RWPE1 (cell line): ENCODE results near the gene KRTAP10-11.
"Not testable (repeated sequence)": the region's sequence is repeated elsewhere in the genome, so short reads cannot be mapped to it uniquely, and the experiment has no call there.

ENCODE experiments used
- CTCF ChIA-PET: fragments of 350-600 bp; sonication (Branson Sonifier 250); formaldehyde crosslinking; extraction: SDS; loops from one replicate; lab custom pipeline; 2021; lab: Yijun Ruan, JAX
- POLR2A ChIA-PET: fragments of 400-600 bp; formaldehyde crosslinking; extraction: SDS; loops from one replicate; lab custom pipeline; 2020; ENCODE audit warnings: antibody characterized with exemption; ENCODE audit not compliant: low non-redundant PET; lab: Yijun Ruan, JAX
- DNase-seq: peaks from one replicate; pipeline ENCODE4 v3.0.0; 2012; ENCODE audit warnings: low spot score
- H3K27ac ChIP-seq: fragments of 450-650 bp; 2 replicates; pipeline ENCODE4 v1.5.1; 2017
- CTCF ChIP-seq: fragments of 450-650 bp; conservative IDR thresholded peaks from 2 replicates; pipeline ENCODE4 v1.5.1; 2017; ENCODE audit warnings: low read depth, mild to moderate bottlenecking

The KRTAP10-11 gene

DNA sequence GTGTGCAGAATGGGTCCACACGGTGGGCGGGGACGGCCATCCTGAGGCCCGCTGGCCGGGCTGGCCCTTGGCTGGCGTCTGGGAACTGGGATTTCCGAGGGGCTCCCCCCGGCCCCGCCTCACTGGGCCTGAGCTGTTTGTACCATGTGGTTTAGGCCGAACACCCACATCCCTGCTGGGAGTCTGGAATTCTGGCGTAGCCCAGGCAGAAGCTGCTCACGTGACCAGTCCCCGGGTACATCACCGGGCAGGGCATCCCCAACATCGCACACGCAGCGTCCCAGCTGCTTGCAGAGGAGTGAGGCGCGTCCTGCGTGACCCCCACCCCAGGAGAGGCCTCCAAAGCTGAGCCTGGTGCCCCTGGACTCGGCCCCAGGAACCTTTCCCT, 43.8 kb upstream of the KRTAP10-11 start:
- H3K27ac ChIP-seq, result no peak overlapping the region
- no peak for DNase-seq
- no peak for TF ChIP-seq CTCF
- POLR2A ChIA-PET, result no interaction called here
- CTCF ChIA-PET, result interaction anchor here (0.6 to 0.7 kb wide), 2 partner anchors 44 to 96 kb away, joined by 3 to 4 read pairs; partner anchors contain the start of gene KRTAP10-3

GRCh38 chr21:44603109-44603875, 42.9 kb upstream of the KRTAP10-11 start:
- no peak for TF ChIP-seq CTCF
- ChIA-PET CTCF (no interaction called here), POLR2A (no interaction called here)
- no peak for DNase-seq
- H3K27ac ChIP-seq, result no peak overlapping the region

GRCh38 chr21:44603911-44604310, 42.3 kb upstream of the KRTAP10-11 start:
- no peak overlapping the region for H3K27ac ChIP-seq
- POLR2A ChIA-PET, result no interaction called here
- DNase-seq, result no peak
- TF ChIP-seq CTCF, result no peak
- CTCF ChIA-PET, result no interaction called here

GRCh38 chr21:44606495-44606894, 39.7 kb upstream of the KRTAP10-11 start:
- CTCF ChIA-PET, result no interaction called here
- DNase-seq, result no peak
- POLR2A ChIA-PET, result no interaction called here
- no peak overlapping the region for H3K27ac ChIP-seq
- TF ChIP-seq CTCF, result no peak

DNA sequence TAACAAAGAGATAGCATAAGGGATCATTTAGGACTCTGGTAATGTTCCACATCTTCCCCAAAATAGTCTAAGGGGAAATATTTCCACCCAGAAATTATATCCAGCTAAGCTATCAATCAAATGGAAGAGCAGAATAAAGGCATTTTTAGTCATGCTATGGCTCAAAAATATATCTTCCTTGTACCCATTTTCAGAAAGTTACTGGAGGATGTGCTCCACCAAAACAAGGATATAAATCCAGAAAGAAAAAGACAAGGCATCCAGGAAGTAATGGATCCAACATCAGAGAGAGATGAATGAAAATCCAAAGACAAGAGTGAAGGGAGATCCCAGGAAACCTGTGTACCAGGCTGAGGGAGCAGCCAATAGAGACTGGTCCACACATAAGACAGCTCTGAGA, 37.0 kb upstream of the KRTAP10-11 start:
- no peak for DNase-seq
- TF ChIP-seq CTCF, result no peak
- H3K27ac ChIP-seq, result no peak overlapping the region
- ChIA-PET CTCF (no interaction called here), POLR2A (no interaction called here)

- CTCF ChIA-PET, POLR2A ChIA-PET, H3K27ac ChIP-seq, DNase-seq: not testable (repeated sequence)
Observed at GRCh38 chr21:44610157-44610843, 35.9 kb upstream of the KRTAP10-11 start.

DNA sequence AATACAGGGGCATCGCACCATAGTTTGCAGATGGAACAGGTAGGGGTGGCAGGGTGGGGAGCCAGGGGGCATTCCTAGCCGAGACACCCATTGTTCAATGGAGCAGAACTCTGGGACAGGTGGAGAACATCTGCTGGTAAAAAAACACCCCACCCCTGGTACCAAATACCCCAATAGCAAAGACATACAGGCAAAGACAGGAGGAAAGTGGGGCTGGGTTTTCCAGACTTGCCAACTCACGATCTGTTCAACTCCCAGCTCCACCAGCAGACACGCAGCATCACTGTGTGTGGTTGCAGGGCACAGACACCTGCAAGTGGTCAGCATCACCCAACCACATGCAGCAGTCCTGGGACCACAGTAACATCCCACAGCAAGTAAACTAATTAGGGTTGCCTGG, 34.7 kb upstream of the KRTAP10-11 start:
- POLR2A ChIA-PET, result no interaction called here
- no peak for DNase-seq
- CTCF ChIA-PET, result no interaction called here
- TF ChIP-seq CTCF, result no peak
- no peak overlapping the region for H3K27ac ChIP-seq
